HG03565 (cell line): Measurements from ENCODE around the gene RSPO4.
"Not testable (repeated sequence)": the region's sequence is repeated elsewhere in the genome, so short reads cannot be mapped to it uniquely, and the experiment has no call there.

Experiments
- ATAC-seq: cut with Tn5 transposase; IDR thresholded peaks from one replicate; pipeline ENCODE4 v1.9.1; 2021; ENCODE audit warnings: mild to moderate bottlenecking, moderate library complexity; ENCODE audit not compliant: unreplicated experiment

RSPO4 gene

DNA sequence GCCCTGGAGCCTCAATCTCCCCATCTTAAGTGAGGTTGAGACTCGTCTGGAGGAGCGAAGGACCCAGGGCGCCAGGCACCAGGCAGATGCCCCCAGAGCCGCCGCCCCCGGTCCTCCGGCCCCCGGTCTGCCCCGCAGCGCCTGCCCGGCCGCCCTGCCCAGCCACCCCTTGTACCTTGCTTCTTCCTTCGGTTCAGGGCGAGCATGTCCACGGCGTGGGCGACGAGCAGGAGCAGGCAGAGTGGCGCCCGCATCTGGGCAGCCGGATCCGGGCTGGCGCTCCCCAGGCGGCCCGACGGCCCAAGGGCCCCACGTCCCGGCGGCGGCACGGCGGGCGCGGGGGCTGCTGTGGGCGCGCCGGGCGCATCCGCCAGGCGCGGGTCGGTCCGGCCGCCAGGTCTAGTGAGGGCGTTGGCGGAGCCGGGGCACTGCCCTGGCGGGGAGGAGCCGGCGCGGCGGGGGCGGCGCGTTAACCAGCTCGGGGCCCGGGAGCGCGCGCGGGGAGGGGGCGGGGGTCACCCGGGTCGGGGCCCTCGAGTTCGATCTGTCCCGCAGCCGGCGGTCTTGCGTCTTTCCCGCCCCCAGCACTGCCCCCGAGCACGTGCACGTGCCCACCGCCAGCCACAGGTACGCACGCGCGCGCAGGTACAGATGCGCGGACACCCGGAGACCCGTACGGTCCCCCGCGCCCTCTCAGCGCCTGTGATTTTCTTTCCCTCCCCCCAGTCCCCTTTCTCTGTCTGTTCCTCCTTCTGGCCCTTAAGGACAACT, at the start of gene RSPO4:
TSS of gene RSPO4 (minus strand) at position 401 of the 771 bp plus-strand sequence. CDS start at position 254, 147 bp downstream.
- ATAC-seq = no peak

- ATAC-seq = no peak
These were observed 48.3 kb upstream of the RSPO4 start for GRCh38 chr20:1050440-1050839.

DNA sequence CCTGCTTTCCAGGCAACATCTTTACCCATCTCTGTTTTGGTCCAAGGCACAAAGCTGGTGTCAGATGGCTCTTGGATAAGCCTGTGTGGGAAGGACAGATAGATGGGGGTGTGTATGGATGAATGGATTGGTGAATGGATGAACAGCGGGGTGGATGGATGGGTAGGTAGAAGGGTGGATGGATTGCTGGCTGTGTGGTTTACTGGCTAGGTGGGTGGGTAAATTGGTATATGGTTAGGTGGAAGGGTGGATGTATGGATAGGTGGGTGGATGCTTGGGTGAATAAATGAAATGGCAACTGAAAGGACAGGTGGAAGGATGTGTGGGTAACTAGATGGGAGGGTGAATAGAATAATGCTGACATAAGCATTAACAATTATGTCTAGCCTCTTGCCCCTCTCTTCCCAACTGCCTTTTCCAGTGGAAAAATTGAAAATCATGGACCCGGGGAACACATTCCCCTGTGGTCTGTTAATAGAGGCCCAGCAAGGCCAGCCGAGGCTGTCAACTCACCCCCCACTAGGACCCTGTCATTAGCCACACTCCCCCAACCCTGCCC, 43.8 kb upstream of the RSPO4 start:
- no peak for ATAC-seq

- no peak for ATAC-seq
These were observed 39.8 kb upstream of the RSPO4 start for GRCh38 chr20:1041845-1042390.

DNA sequence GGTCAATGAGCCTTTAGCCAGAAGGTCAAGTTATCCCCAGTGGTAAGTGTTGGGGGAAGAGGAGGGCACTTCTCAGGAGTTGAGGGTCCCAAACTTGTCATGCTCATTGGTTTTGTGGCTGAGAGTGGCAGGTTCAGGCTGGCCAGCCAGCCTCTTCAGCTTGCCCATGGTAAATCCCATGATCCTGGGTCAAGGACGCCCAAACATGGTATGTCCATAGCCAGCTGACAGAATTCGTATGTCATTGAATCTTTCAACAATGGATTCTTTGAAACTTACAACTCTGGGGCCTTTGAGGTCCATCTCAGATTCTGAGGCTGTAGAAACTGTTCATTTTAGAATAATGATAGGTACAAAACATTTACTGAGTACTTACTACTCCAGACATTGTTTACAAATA, 36.1 kb upstream of the RSPO4 start:
- no peak for ATAC-seq

- ATAC-seq = no peak
These were observed 34.9 kb upstream of the RSPO4 start for GRCh38 chr20:1037039-1037438.

- ATAC-seq = no peak
These were observed 33.4 kb upstream of the RSPO4 start for GRCh38 chr20:1035466-1035865.

- no peak for ATAC-seq
These were observed 32.3 kb upstream of the RSPO4 start for GRCh38 chr20:1034415-1034789.

- no peak for ATAC-seq
These were observed 31.8 kb upstream of the RSPO4 start for GRCh38 chr20:1033751-1034414.

- no peak for ATAC-seq
These were observed 27.9 kb upstream of the RSPO4 start for GRCh38 chr20:1029980-1030379.

- not testable (repeated sequence) for ATAC-seq
These were observed 24.1 kb upstream of the RSPO4 start for GRCh38 chr20:1026214-1026613.

- no peak for ATAC-seq
These were observed 20.8 kb upstream of the RSPO4 start for GRCh38 chr20:1022871-1023270.

GRCh38 chr20:1020614-1021013, 18.5 kb upstream of the RSPO4 start:
- no peak for ATAC-seq

DNA sequence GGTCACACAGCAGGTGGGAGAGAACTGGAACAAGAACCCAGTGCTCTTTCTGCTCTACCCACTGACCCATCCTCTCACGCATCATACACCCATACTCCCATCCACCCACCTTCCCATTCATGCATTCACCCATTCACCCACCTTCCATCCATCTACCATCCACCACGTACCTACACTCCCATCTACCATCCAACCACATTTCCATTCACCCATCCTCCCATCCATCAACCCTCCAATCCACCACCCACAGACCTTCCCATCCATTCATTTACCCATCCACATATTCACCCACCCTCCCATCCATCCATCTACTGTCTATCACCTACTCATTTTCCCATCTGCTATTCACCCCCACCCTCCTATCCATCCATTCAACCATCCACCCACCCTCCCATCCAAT, 17.2 kb upstream of the RSPO4 start:
- no peak for ATAC-seq

DNA sequence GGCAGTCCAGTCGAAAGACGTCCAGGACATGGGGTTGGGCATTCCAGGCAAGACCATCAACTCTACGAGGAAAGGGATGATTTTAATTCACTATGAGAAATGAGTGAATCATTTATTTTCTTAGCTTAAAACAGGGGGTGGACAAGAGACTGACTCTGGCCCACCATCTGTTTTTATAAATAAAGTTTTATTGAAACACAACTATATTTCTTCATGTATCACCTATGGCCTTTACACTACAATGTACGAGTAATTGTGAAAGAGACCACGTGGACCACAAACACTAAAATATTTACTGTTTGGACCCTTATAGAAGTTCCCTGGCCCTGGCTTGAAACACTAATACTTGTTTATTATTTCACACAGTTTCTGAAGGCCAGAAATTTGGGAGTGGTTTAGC, 15.6 kb upstream of the RSPO4 start:
- ATAC-seq = no peak

DNA sequence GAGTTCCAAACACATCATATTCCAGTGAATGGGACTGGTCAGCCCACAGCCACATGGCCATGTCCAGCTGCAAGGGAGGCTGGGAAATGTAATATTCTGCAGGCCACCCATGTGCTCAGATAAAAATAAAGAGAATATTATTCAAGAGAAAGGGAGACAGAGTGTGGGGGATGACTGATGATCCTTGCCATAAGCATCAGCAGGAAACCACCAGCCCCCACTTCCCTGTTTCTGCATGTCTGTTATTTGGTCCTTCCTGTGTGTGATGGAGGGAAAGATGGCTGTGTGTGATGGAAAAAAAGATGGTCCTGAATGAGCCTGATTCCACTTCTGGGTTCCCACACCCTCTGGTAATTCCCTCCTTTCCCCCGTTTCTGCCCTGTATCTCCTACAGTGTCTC, 13.1 kb upstream of the RSPO4 start:
- no peak for ATAC-seq

DNA sequence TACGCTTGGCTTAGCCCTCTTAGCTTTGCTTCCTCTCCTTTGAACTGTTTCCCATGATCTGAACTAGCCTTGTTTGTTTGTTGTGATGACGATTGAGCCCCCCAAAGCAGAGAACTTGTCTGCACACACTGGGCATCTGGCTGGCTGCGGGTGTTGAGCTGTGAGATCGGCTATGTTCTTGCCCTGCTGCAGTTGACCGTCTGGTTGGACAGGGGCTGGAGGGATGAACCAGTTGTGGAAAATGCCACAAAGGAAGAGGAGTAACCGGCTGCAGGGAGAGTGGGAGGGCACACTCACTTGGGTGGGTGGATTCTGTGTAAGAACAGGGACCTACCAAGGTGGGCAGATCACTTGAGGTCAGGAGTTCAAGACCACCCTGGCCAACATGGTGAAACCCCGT, 12.4 kb upstream of the RSPO4 start:
- no peak for ATAC-seq

DNA sequence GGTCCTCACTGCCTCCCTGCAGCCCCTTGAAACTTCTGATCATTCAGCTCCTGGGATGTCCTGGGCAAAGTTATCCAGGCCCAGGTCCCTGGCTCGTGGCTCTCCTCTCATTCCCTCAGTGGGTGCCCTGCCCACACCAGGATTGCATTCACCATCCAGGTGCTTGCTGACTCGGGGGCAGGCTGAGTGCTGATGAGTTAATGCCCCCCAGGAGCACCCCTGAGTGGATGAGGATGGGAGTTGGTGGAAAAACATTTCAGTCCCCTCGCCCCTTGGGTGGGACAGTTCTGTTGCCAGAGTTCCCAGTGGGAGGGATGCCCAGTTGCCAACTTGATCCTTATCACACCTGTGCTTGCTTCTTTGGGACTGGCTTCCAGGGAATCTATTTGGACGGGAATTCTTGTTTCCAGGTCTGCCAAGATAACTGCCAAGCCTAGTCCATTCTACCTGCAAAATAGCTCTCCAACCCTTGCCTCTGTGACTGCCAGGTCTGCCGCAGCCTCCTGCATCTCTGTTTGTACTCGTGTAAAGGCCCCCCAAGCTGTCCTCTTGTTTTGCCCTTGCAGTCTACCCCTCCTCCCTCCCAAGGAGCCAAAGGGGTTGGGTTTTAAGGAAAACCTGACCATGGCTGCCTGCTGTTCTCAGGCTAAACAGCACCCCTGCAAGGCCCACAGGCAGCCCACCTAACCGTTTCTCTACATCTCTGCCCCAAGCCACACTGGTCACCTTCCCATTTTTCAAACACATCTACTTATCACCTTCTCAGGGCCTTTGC, 11.6 kb upstream of the RSPO4 start:
- ATAC-seq = no peak

- ATAC-seq = no peak
These were observed 10.5 kb upstream of the RSPO4 start for GRCh38 chr20:1012359-1013168.

DNA sequence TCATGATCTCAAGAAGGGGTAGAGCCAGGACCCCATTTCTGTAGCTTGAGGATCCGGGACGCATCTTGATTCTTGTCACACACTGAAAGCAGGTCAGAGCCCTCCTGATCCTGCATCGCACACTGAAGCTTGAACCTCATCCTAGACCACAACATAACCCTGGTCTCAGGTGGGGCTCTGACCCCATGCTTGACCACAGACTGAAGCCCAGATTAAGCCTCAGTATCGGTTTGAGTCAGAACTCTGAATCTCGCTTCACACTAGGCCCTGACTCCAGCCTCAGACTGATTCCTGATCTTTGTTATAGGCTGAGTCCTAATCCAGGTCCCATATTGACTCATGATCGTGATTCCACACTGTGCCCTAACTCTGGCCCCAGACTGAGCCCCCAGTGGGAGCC, 8.5 kb upstream of the RSPO4 start:
- peak; percentile 60 for ATAC-seq
